ENCODE measurements around the gene NTN5. TPM values are rescaled to one million over a fixed set of nuclear protein-coding genes. Genes with fewer than 3 reads are reported as not detected.

The NTN5 gene
- total and polyA plus RNA-seq, 10 of the 15 experiments (the other 5 are each of a cell fraction or from before 2014, with no cell fraction given): 0.07 to 0.22 TPM; not detected in 8

DNA sequence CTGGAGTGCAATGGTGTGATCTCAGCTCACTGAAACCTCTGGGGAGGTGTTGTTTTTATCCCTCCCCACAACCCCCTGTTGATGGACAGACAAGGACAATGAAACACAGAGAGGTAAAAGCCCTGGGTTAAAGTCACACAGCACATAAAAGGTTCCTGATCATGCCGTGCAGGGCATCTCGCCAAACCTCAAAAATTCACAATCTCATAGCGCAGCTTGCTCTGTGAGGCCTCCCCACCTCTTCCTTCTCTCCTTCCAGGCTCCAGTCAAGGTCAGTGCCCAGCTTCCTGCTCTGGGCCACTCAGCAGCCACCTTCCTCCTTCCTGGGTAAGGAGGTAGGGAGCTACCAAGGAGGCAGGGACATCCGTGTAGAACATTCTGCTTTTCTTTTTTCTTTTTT lies 25.2 kb upstream of the NTN5 start (continued):
- TF ChIP-seq SUZ12 (IDR thresholded peaks at IDR 0.05; ENCODE audit: unreplicated experiment): no peak
- no peak for TF ChIP-seq CREM (IDR thresholded peaks at IDR 0.05; ENCODE audit: low read depth)
- no peak for TF ChIP-seq TCF7 (IDR thresholded peaks at IDR 0.05; ENCODE audit: borderline replicate concordance)
- no peak for TF ChIP-seq CBX3 (IDR thresholded peaks at IDR 0.05; ENCODE audit: borderline replicate concordance, low read depth)
- TF ChIP-seq KDM1A (IDR thresholded peaks at IDR 0.05; ENCODE audit: borderline replicate concordance): no peak
- TF ChIP-seq KLF5 (IDR thresholded peaks at IDR 0.05; ENCODE audit: partially characterized antibody): no peak
- no peak for TF ChIP-seq TBL1XR1 (IDR thresholded peaks at IDR 0.05; ENCODE audit: low read depth, low read length)

DNA sequence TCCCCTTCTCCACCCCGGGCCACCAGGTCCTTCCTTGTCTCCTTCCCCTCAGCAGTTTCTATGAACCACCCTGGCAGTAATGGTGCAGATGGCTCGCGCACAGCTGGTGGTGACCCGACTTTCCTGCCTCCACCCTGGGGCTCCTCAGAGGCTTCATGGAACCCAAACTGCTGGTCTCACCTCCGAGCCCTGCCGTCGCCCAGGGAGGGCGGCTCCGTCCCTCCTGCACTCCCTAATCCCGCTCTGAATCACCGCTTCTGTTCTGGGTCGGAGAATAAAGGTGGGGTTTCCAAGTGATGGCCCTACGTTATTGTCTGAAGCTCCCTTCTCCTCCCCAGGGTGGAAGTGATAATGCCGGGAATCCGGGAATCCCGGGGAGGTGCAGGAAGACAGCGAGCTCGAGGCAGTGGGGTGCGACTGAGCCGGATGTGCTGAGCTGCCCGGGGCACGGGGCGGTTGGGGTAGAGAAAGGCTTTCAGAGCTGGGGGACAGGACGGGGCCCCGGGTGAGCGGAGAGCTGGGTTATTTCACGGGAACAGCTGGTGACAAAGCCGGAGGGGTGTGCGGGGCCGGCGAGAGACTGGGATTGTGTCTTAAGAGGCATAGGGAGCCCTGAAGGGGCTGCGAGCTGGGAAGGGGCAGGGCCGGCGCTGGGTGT lies 23.7 kb upstream of the NTN5 start:
- TF ChIP-seq KDM1A (IDR thresholded peaks at IDR 0.05; ENCODE audit: borderline replicate concordance) (no peak), JUND (IDR thresholded peaks at IDR 0.05; ENCODE audit: low read depth, low read length) (no peak), ZZZ3 (IDR thresholded peaks at IDR 0.05; ENCODE audit: control insufficient read depth, insufficient read length, low read depth) (no peak), TCF3 (IDR thresholded peaks at IDR 0.05; ENCODE audit: borderline replicate concordance, insufficient read depth, low read depth, low read length) (no peak)
- H3K9ac ChIP-seq (ENCODE audit: control insufficient read depth, insufficient read depth, low read length): no peak overlapping the region
- POLR2A ChIA-PET: no interaction called here
- FAIRE-seq (no peak), DNase-seq (ENCODE audit: low read depth, low spot score) (no peak), ATAC-seq (no peak)
- RAD21 ChIA-PET (ENCODE audit: unreplicated experiment): interaction anchor here (1.3 kb wide), 1 partner anchor 146 kb away, joined by 3 read pairs; no protein-coding TSS in a partner anchor
- no peaks in the 10 kb centered on the region for H3K79me2 ChIP-seq (ENCODE audit: control insufficient read depth, insufficient read depth, low read length)
- CTCF ChIA-PET: interaction anchor here (1.1 to 1.2 kb wide), 2 partner anchors 9 to 146 kb away, joined by 3 to 4 read pairs; no protein-coding TSS in a partner anchor
- SMC1A ChIA-PET (ENCODE audit: uncharacterized antibody, unreplicated experiment): no interaction called here
- H3K36me3 ChIP-seq (ENCODE audit: control insufficient read depth in 2 of 2, insufficient read depth in 2 of 2, low read length in 1 of 2): no peaks in the 10 kb centered on the region
- H3K4me1 ChIP-seq (ENCODE audit: control insufficient read depth, insufficient read depth, low read length): no peaks in the 10 kb centered on the region; the same call in 1 of the 2 replicates
- peaks cover 0 to 2% of the 10 kb centered on the region in 2 experiments; a peak in 3 of 4 replicates for H3K27me3 ChIP-seq (replicated peaks in 1 of 2; ENCODE audit: control insufficient read depth in 2 of 2, insufficient read depth in 2 of 2, low read length in 1 of 2)
- no peak overlapping the region for H3K27ac ChIP-seq (ENCODE audit: control insufficient read depth, insufficient read depth)
- no peak overlapping the region for H3K4me2 ChIP-seq (ENCODE audit: control insufficient read depth, insufficient read depth)
- no peaks in the 10 kb centered on the region for H4K20me1 ChIP-seq (ENCODE audit: control insufficient read depth, insufficient read depth)
- 16% methylated on average over 34 of the region's 34 CpGs for WGBS (ENCODE audit: insufficient coverage, insufficient replicate concordance, low lambda C conversion rate, missing lambda C conversion rate)
- no peak overlapping the region for H3K4me3 ChIP-seq
- intact Hi-C loops (cut with micrococcal nuclease; ENCODE audit: unreplicated experiment): no loop called here
- no peak overlapping the region for H2AFZ ChIP-seq (ENCODE audit: control insufficient read depth, low read depth, low read length)
- H3K9me3 ChIP-seq (replicated peaks; ENCODE audit: control insufficient read depth, insufficient read depth, low read length): no peaks in the 10 kb centered on the region
- in situ Hi-C loops (cut with MboI): no loop called here
- no TSS peak for BruUV-seq (replicated peaks)

All from GM12878 (cell line).